Suprapubic skin (tissue), 3 donors: ENCODE measurements around the gene GALNT13.

Experiments used
- CTCF ChIP-seq, 2 donors: fragments of 200-600 bp in 1 of 2; fragments of 450-650 bp in 1 of 2; sonication (generic) in 1 of 2; IDR thresholded peaks; one replicate each; pipeline ENCODE4 v1.5.1; 2016 to 2019; ENCODE audit warnings: antibody characterized with exemption in 2 of 2, mild to moderate bottlenecking in 1 of 2, moderate library complexity in 1 of 2
- POLR2A ChIP-seq, 2 donors: fragments of 450-650 bp; IDR thresholded peaks; one replicate each; pipeline ENCODE4 v1.6.1; 2017; ENCODE audit warnings: antibody characterized with exemption in 2 of 2, mild to moderate bottlenecking in 2 of 2, moderate library complexity in 2 of 2

GRCh38 chr2:154331784-154332183 is 460.1 kb downstream of the GALNT13 start:
- TF ChIP-seq CTCF (IDR thresholded peaks at IDR 0.05) (no peak), POLR2A (IDR thresholded peaks at IDR 0.05) (no peak)
